Mammary epithelial cell (primary cell): ENCODE measurements around the gene FBXO17.
"Not testable (repeated sequence)": the region's sequence is repeated elsewhere in the genome, so short reads cannot be mapped to it uniquely, and the experiment has no call there.

Source experiments
- CTCF ChIP-seq, 2 donors: IDR thresholded peaks in 1 of 2; conservative IDR thresholded peaks in 1 of 2; 2 replicates each; pipeline ENCODE4 v1.5.1; 2011 to 2012; ENCODE audit warnings: inconsistent platforms in 2 of 2, low read length in 2 of 2, mild to moderate bottlenecking in 2 of 2, control low read depth in 1 of 2, low read depth in 1 of 2; ENCODE audit not compliant: insufficient read depth in 1 of 2; ENCODE audit errors: extremely low read depth in 1 of 2
- EZH2 ChIP-seq: IDR thresholded peaks from 2 replicates; pipeline ENCODE4 v1.6.1; 2012; ENCODE audit warnings: low read length, inconsistent platforms, borderline replicate concordance

- not testable (repeated sequence) for TF ChIP-seq CTCF (conservative IDR thresholded peaks at IDR 0.05 in 1 of 2, IDR thresholded peaks at IDR 0.05 in 1 of 2; ENCODE audit: extremely low read depth in 1 of 2, insufficient read depth in 1 of 2, low read depth in 1 of 2, low read length in 2 of 2); EZH2
Measured at GRCh38 chr19:38941466-38941865, 34.1 kb downstream of the FBXO17 start.
